Uterus (tissue), 4 donors: Measurements from ENCODE around the gene FBXW7. TPM values are rescaled to one million over a fixed set of nuclear protein-coding genes. Genes with fewer than 3 reads are reported as not detected.

ENCODE experiments used
- DNase-seq, 2 donors: peaks; one replicate each; pipeline ENCODE4 v3.0.0-alpha.2; 2019 to 2020
- H3K27ac ChIP-seq, 2 donors: fragments of 200-600 bp; sonication (generic); 1 replicate in 1 of 2; 2 replicates in 1 of 2; pipeline ENCODE4 v1.5.1; 2016 to 2018
- H3K27me3 ChIP-seq, 2 donors: fragments of 200-600 bp; sonication (generic); one replicate each; pipeline ENCODE4 v1.5.1; 2018 to 2019; ENCODE audit warnings: control low read depth in 1 of 2
- H3K36me3 ChIP-seq, 2 donors: fragments of 200-600 bp; sonication (generic); one replicate each; pipeline ENCODE4 v1.5.1; 2019; ENCODE audit warnings: control low read depth in 1 of 2
- H3K4me1 ChIP-seq, 2 donors: fragments of 200-600 bp; sonication (generic); one replicate each; pipeline ENCODE4 v1.5.1; 2018 to 2019; ENCODE audit warnings: control low read depth in 1 of 2
- H3K4me3 ChIP-seq, 2 donors: fragments of 200-600 bp; sonication (generic); 1 replicate in 1 of 2; 2 replicates in 1 of 2; pipeline ENCODE4 v1.5.1; 2018 to 2019; ENCODE audit warnings: mild to moderate bottlenecking in 1 of 2
- H3K9me3 ChIP-seq, 2 donors: fragments of 200-600 bp; sonication (generic); one replicate each; pipeline ENCODE4 v1.5.1; 2019; ENCODE audit warnings: control low read depth in 1 of 2
- CTCF ChIP-seq, 4 experiments: fragments of 200-600 bp in 2 of 4; fragments of 450-650 bp in 2 of 4; sonication (generic) in 2 of 4; IDR thresholded peaks; one replicate each; pipeline ENCODE4 v1.5.1; 2016 to 2019; ENCODE audit warnings: antibody characterized with exemption in 4 of 4, mild to moderate bottlenecking in 2 of 4, moderate library complexity in 1 of 4
- POLR2A ChIP-seq, 2 donors: fragments of 450-650 bp; IDR thresholded peaks; one replicate each; pipeline ENCODE4 v1.6.1; 2016; ENCODE audit warnings: antibody characterized with exemption in 2 of 2, mild to moderate bottlenecking in 1 of 2, moderate library complexity in 1 of 2
- intact Hi-C: fragments of 100-400 bp; cut with DNase I; formaldehyde crosslinking; loops from one replicate; pipeline ENCODE4 v1.15.1; 2023; ENCODE audit warnings: low total_unique reads
- total RNA-seq, 4 donors: library from RNA; depleted of rRNA in 3 of 4; stranded (reverse); fragments of >200 nt in 3 of 4; gene quantifications; one replicate each; pipeline versions ENCODE4 v1.1.0 to v1.2.4, GENCODE V29; 2014 to 2023
- donor health status: DM: yes; HTN: yes; CAD: no.

The FBXW7 gene
- total RNA-seq, 4 donors from 2014 or later, result 50.6 to 152 (median 90.8) TPM

DNA sequence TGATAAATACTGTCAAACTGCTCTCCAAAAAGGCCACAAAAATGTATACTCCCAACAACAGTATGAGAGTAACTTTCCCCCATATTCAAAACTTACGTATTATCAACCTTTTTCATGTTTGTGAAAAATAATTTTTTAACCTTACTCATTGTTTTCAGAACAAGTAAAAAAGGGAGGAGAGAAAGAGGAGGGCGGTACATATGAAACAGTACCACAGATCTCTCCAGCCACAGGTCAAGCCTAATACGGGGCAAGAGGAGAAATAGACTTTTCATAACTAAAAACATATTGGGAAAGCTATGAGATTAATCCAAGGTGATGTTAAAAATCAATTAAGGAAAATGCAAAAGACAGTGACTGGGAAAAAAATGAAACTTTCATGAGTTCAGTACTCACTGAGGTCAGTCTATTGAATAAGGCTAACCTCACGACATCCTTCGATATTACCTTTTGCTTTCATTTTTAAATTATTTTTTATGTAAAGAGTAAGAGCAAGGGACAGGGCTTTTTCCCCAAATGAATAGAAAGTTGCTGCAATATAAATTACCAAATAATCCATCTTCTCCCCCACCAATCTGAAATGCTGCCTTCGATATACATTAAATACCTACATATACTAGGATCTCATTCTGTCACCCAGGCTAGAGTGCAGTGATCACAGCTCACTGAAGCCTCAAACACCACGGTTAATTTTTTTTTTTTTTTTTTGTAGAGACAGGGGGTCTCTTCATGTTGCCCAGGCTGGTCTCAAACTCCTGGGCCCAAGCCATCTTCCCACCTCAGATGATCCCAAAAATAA is 25.3 kb downstream of the FBXW7 start:
- Histone ChIP-seq H3K4me1 (no peaks in the 10 kb centered on the region), H3K36me3 (no peaks in the 10 kb centered on the region), H3K27ac (no peak overlapping the region), H3K9me3 (no peaks in the 10 kb centered on the region), H3K27me3 (no peaks in the 10 kb centered on the region), H3K4me3 (no peak overlapping the region)
- no peak for TF ChIP-seq CTCF (IDR thresholded peaks at IDR 0.05)
- TF ChIP-seq POLR2A (IDR thresholded peaks at IDR 0.05), result no peak
- no peak for DNase-seq
- intact Hi-C loops, result no loop called here

DNA sequence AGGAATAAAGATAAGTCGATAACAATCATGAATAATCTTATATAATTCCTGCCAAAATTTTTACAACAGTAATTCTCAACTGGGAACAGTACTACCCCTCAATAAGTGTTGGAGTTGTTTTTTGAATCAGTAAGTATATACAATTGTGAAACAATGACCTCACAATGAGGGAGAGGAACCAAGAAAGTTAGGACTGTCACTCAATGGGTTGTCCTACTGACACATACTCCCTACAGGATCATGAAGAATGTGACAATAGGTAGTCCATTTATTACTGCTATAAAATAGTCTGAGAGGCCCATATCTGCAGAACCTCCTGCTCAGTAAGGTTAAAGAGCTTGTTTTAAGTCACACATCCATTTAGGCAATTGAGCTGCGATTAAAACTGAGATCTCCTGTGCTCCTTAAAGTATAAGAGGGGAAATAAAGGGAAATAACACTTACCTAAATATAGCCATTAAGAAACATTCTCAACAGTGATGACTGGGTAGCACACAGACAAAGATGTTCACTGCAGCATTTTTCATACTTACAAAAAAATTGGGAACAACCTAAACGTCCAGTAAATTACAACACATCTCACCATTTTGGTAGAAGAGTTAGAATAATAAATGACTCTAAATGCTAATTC is 26.2 kb downstream of the FBXW7 start:
- Histone ChIP-seq H3K27me3 (no peaks in the 10 kb centered on the region), H3K36me3 (no peaks in the 10 kb centered on the region), H3K4me3 (no peak overlapping the region), H3K9me3 (no peaks in the 10 kb centered on the region), H3K27ac (no peak overlapping the region), H3K4me1 (no peaks in the 10 kb centered on the region)
- DNase-seq, result no peak
- intact Hi-C loops, result no loop called here
- TF ChIP-seq POLR2A (IDR thresholded peaks at IDR 0.05) (no peak), CTCF (IDR thresholded peaks at IDR 0.05) (no peak)

- H3K27ac ChIP-seq, result no peak overlapping the region
- no peaks in the 10 kb centered on the region for H3K27me3 ChIP-seq
- no peaks in the 10 kb centered on the region for H3K36me3 ChIP-seq
- no peaks in the 10 kb centered on the region for H3K4me1 ChIP-seq
- H3K4me3 ChIP-seq, result no peak overlapping the region
- no peaks in the 10 kb centered on the region for H3K9me3 ChIP-seq
- intact Hi-C loops, result no loop called here
- DNase-seq, result no peak
- TF ChIP-seq CTCF (IDR thresholded peaks at IDR 0.05) (no peak), POLR2A (IDR thresholded peaks at IDR 0.05) (no peak)
Measured at GRCh38 chr4:152508818-152509217, 27.1 kb downstream of the FBXW7 start.

GRCh38 chr4:152508386-152508785 is 27.5 kb downstream of the FBXW7 start:
- no peak for TF ChIP-seq POLR2A (IDR thresholded peaks at IDR 0.05)
- TF ChIP-seq CTCF (IDR thresholded peaks at IDR 0.05), result no peak

DNA sequence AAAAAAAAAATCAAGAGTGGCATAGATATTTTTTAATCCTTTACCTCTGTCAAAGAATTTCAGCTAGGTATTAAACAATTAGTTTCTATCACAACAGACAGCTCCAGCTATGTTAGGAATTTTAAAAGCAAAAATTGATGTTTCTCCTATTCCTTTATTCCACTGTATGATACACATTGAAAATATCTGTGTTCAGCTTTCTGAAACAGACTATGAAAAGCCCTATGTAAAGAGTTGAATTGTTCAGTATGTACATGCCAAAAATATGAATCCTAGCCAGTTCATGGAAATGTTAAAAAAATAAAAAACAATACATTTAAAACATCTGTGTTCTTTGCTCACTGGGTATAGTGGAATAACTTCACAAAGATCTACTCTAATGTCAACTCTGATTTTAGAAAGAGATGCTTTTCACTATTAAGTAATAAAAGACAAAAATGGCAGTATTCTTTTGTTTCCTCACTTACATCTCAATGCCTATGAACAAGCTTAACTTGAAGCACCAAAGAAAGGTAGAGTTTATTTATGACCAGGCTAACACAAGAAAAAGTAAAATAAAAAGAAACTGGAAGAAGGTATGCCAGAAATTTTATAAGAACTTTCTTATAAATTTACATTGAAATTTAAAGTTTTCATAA is 32.1 kb downstream of the FBXW7 start:
- H3K4me3 ChIP-seq, result no peak overlapping the region
- no peaks in the 10 kb centered on the region for H3K4me1 ChIP-seq
- no peaks in the 10 kb centered on the region for H3K9me3 ChIP-seq
- H3K27me3 ChIP-seq, result no peaks in the 10 kb centered on the region
- intact Hi-C loops, result no loop called here
- H3K27ac ChIP-seq, result no peak overlapping the region
- DNase-seq, result no peak
- H3K36me3 ChIP-seq, result no peaks in the 10 kb centered on the region
- no peak for TF ChIP-seq CTCF (IDR thresholded peaks at IDR 0.05)
- no peak for TF ChIP-seq POLR2A (IDR thresholded peaks at IDR 0.05)

More at GRCh38 chr4:152508386-152508785, 27.5 kb downstream of the FBXW7 start:
- Histone ChIP-seq H3K36me3 (no peaks in the 10 kb centered on the region), H3K4me1 (no peaks in the 10 kb centered on the region), H3K27ac (no peak overlapping the region), H3K9me3 (no peaks in the 10 kb centered on the region), H3K4me3 (no peak overlapping the region), H3K27me3 (no peaks in the 10 kb centered on the region)
- DNase-seq, result no peak
- intact Hi-C loops, result no loop called here
